RWPE1 (cell line): ENCODE results near the gene GUCD1.

Source experiments
- CTCF ChIA-PET: fragments of 350-600 bp; sonication (Branson Sonifier 250); formaldehyde crosslinking; extraction: SDS; loops from one replicate; lab custom pipeline; 2021; lab: Yijun Ruan, JAX
- POLR2A ChIA-PET: fragments of 400-600 bp; formaldehyde crosslinking; extraction: SDS; loops from one replicate; lab custom pipeline; 2020; ENCODE audit warnings: antibody characterized with exemption; ENCODE audit not compliant: low non-redundant PET; lab: Yijun Ruan, JAX
- DNase-seq: peaks from one replicate; pipeline ENCODE4 v3.0.0; 2012; ENCODE audit warnings: low spot score
- H3K27ac ChIP-seq: fragments of 450-650 bp; 2 replicates; pipeline ENCODE4 v1.5.1; 2017
- CTCF ChIP-seq: fragments of 450-650 bp; conservative IDR thresholded peaks from 2 replicates; pipeline ENCODE4 v1.5.1; 2017; ENCODE audit warnings: low read depth, mild to moderate bottlenecking

The GUCD1 gene

GRCh38 chr22:24587948-24588347, 33.0 kb upstream of the GUCD1 start:
- ChIA-PET POLR2A (no interaction called here), CTCF (no interaction called here)
- no peak for TF ChIP-seq CTCF
- DNase-seq, result no peak
- peak overlapping the region; percentile 15; the same call in 1 of the 2 replicates for H3K27ac ChIP-seq

- ChIA-PET CTCF (no interaction called here), POLR2A (no interaction called here)
- no peak for DNase-seq
- H3K27ac ChIP-seq, result peak overlapping the region; percentile 15
- TF ChIP-seq CTCF, result no peak
Measured at GRCh38 chr22:24587251-24587650, 32.3 kb upstream of the GUCD1 start.

GRCh38 chr22:24585927-24586546, 31.1 kb upstream of the GUCD1 start:
- no peak for DNase-seq
- no peak for TF ChIP-seq CTCF
- CTCF ChIA-PET, result no interaction called here
- POLR2A ChIA-PET, result no interaction called here
- H3K27ac ChIP-seq, result peak overlapping the region; percentile 8; the same call in 1 of the 2 replicates

GRCh38 chr22:24585461-24585860, 30.5 kb upstream of the GUCD1 start:
- no peak for DNase-seq
- H3K27ac ChIP-seq, result peak overlapping the region; percentile 65; the same call in 1 of the 2 replicates
- no peak for TF ChIP-seq CTCF
- ChIA-PET POLR2A (no interaction called here), CTCF (no interaction called here)

- ChIA-PET POLR2A (no interaction called here), CTCF (no interaction called here)
- no peak for TF ChIP-seq CTCF
- no peak for DNase-seq
- H3K27ac ChIP-seq, result peak overlapping the region; percentile 65
Measured at GRCh38 chr22:24584871-24585411, 30.0 kb upstream of the GUCD1 start.

- no peak for TF ChIP-seq CTCF
Measured at GRCh38 chr22:24584166-24584790, 29.3 kb upstream of the GUCD1 start.

More at GRCh38 chr22:24584166-24584790, 29.3 kb upstream of the GUCD1 start:
- ChIA-PET POLR2A (no interaction called here), CTCF (no interaction called here)
- H3K27ac ChIP-seq, result peak overlapping the region; percentile 65
- no peak for DNase-seq
